Kidney (tissue), 14 donors: Measurements from ENCODE around the gene CDC27. TPM values are rescaled to one million over a fixed set of nuclear protein-coding genes. Genes with fewer than 3 reads are reported as not detected.
"Not testable (repeated sequence)": the region's sequence is repeated elsewhere in the genome, so short reads cannot be mapped to it uniquely, and the experiment has no call there.

Experiments
- DNase-seq, 5 donors: peaks; one replicate each; pipeline ENCODE4 v3.0.0-alpha.2; 2013 to 2020
- FAIRE-seq: peaks from 2 replicates; lab custom pipeline; 2012; peaks lifted over from hg19 to GRCh38; lab: Jason Lieb, UNC
- H3K27ac ChIP-seq, 2 donors: one replicate each; pipeline ENCODE4 v1.7.0; 2013; ENCODE audit warnings: low read depth in 2 of 2, low read length in 2 of 2, inconsistent platforms in 1 of 2
- H3K27me3 ChIP-seq: one replicate; pipeline ENCODE4 v1.7.1; 2013; ENCODE audit warnings: low read length, inconsistent platforms; ENCODE audit not compliant: control insufficient read depth, insufficient read depth
- H3K36me3 ChIP-seq, 3 donors: one replicate each; pipeline versions ENCODE4 v1.7.0 to v1.7.1; 2013; ENCODE audit warnings: low read length in 3 of 3, control low read depth in 1 of 3, inconsistent platforms in 1 of 3; ENCODE audit not compliant: insufficient read depth in 3 of 3, control insufficient read depth in 2 of 3
- H3K4me1 ChIP-seq, 3 donors: one replicate each; pipeline versions ENCODE4 v1.7.0 to v1.7.1; 2013; ENCODE audit warnings: low read length in 3 of 3, inconsistent platforms in 1 of 3, low read depth in 1 of 3; ENCODE audit not compliant: control insufficient read depth in 2 of 3, insufficient read depth in 2 of 3
- H3K4me3 ChIP-seq, 3 donors: one replicate each; pipeline versions ENCODE4 v1.7.0 to v1.8.1; 2013; ENCODE audit warnings: low read length in 3 of 3, control low read depth in 1 of 3, inconsistent platforms in 1 of 3
- H3K9ac ChIP-seq, 3 donors: one replicate each; pipeline versions ENCODE4 v1.7.0 to v1.7.1; 2013; ENCODE audit warnings: low read length in 3 of 3, control low read depth in 1 of 3, inconsistent platforms in 1 of 3
- H3K9me3 ChIP-seq, 3 donors: one replicate each; pipeline versions ENCODE4 v1.7.0 to v1.7.1; 2013; ENCODE audit warnings: low read length in 3 of 3, control low read depth in 1 of 3, inconsistent platforms in 1 of 3; ENCODE audit not compliant: control insufficient read depth in 2 of 3, insufficient read depth in 1 of 3
- intact Hi-C: fragments of 100-400 bp; cut with DNase I; formaldehyde crosslinking; loops from one replicate; pipeline ENCODE4 v1.11.1; 2022
- polyA plus RNA-seq: library from polyadenylated mRNA; stranded (reverse); fragments of 350-450 nt; fragmentation: Illumina TruSeq; extraction: RNeasy Lipid Tissue Mini Kit (QIAGEN cat#74804); gene quantifications from one replicate; pipeline ENCODE4 v1.2.3, GENCODE V29; 2014; ENCODE audit warnings: low read depth, low replicate concordance; ENCODE audit not compliant: insufficient read depth
- total RNA-seq: library from RNA; stranded (reverse); fragmentation: NEBNext Ultra II Directional; extraction: Animal tissue kit (Norgen Biotek cat#: 25700); gene quantifications from one replicate; pipeline ENCODE4 v1.2.1, GENCODE V29; 2021
- TF ChIP-seq, protein P1 (sequence below): IDR thresholded peaks from 3 replicates; pipeline ENCODE4 v1.5.1; 2012; ENCODE audit warnings: mild to moderate bottlenecking, moderate library complexity, borderline replicate concordance; ENCODE audit not compliant: insufficient read depth; ENCODE audit errors: extremely low read depth
- donor health status: control.
- donor health status: control.
- donor health status: control.
- donor health status: control.
- donor health status: control.
- donor health status: DM: yes; HTN: yes; CAD: no.
- donor health status: Normal renal cell carcinoma (clear cell type).

Gene CDC27
- total and polyA plus RNA-seq, 2 donors from 2014 or later = 18.2 to 78.2 TPM

DNA sequence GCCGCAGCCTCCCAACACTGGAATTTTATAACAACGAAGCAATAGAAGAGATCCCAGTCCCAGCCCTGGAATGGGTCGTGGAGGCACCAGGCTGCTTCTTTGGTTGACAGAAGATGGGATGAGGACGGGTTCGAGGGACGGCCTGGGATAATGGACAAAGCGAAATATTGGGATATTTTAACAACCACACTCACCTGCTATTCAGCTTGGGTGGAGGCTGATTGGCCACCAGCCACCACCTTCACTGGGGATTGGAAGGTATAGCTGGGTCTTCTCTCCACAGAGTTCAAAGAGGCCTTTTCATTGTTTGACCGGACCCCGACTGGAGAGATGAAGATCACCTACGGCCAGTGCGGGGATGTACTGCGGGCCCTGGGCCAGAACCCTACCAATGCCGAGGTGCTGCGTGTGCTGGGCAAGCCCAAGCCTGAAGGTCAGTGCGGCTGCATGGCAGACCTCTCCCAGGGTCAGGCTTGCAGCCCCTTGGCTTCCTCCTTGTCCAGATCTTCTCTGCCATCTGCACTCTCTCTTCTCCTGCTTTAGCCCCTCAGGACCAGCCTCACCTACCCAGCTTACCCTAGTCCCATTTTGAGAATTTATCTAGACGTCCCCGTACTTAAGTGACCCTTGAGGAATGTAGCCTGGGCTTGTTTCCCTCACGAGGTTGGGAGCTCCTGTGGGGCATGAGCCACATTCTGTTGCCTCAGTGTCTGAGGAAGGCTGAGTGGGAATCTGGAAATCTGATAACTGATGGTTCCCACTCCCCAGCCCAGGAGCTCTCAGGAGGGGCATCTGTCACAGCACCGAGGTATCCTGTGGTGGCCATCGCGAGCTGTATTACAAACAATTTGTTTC is 30.8 kb upstream of the CDC27 start:
- intact Hi-C loops = no loop called here
- Histone ChIP-seq H3K4me3 (no peak overlapping the region), H3K27ac (no peak overlapping the region), H3K27me3 (no peaks in the 10 kb centered on the region), H3K36me3 (no peaks in the 10 kb centered on the region), H3K9me3 (no peaks in the 10 kb centered on the region), H3K9ac (no peak overlapping the region), H3K4me1 (peaks cover 0 to 10% (median 6%) of the 10 kb centered on the region in 3 donors)
- FAIRE-seq = no peak
- TF ChIP-seq, protein P1, sequence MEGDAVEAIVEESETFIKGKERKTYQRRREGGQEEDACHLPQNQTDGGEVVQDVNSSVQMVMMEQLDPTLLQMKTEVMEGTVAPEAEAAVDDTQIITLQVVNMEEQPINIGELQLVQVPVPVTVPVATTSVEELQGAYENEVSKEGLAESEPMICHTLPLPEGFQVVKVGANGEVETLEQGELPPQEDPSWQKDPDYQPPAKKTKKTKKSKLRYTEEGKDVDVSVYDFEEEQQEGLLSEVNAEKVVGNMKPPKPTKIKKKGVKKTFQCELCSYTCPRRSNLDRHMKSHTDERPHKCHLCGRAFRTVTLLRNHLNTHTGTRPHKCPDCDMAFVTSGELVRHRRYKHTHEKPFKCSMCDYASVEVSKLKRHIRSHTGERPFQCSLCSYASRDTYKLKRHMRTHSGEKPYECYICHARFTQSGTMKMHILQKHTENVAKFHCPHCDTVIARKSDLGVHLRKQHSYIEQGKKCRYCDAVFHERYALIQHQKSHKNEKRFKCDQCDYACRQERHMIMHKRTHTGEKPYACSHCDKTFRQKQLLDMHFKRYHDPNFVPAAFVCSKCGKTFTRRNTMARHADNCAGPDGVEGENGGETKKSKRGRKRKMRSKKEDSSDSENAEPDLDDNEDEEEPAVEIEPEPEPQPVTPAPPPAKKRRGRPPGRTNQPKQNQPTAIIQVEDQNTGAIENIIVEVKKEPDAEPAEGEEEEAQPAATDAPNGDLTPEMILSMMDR = no peak
- no peak for DNase-seq

DNA sequence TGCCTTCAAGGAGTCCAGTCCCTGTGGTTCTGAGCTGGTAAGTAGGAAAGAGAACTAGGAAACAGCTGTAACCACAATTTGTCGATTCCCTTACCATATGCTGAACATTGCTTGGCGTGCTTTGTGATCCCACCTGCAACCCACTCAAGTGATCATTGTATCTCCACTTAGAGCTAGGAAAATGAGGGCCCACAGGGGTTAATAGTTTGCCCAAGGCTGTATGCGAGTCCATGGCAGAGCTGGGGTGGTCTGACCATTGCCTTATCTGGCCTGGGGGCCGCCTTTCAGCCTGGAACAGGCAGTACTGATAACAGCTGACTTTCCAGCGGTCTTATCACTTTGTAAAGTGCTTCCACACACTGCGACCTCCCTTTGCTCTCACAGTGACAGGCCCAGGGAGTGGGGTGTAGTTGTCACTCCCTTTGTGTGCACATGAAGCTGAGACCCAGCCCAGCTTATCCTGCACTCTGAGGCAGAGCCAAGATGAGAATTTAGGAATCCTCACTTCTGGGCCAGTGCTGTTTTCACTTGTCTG is 29.9 kb upstream of the CDC27 start:
- H3K9ac ChIP-seq = no peak overlapping the region
- no peak overlapping the region for H3K27ac ChIP-seq
- intact Hi-C loops = no loop called here
- TF ChIP-seq, protein P1 = no peak
- no peaks in the 10 kb centered on the region for H3K27me3 ChIP-seq
- no peaks in the 10 kb centered on the region for H3K9me3 ChIP-seq
- H3K36me3 ChIP-seq = no peaks in the 10 kb centered on the region
- DNase-seq = no peak
- FAIRE-seq = no peak
- H3K4me1 ChIP-seq = peaks cover 0 to 5% (median 0%) of the 10 kb centered on the region in 3 donors
- H3K4me3 ChIP-seq = no peak overlapping the region

DNA sequence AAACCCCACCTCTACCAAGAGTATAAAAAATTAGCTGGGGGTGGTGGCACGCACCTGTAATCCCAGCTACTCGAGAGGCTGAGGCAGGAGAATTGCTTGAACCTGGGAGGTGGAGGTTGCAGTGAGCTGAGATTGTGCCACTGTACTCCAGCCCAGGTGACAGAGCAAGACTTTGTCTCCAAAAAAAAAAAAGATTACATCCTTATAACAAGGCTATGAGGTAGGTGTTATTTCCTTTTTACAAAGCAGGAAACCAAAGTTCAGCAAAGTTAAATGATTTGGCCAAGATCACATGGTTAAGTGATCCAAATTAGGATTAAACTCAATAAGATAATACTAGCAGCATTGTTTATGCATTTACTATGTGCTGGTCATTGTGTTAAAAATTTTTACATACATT is 28.2 kb upstream of the CDC27 start:
- H3K4me3 ChIP-seq, H3K4me1 ChIP-seq, H3K9ac ChIP-seq, H3K27me3 ChIP-seq, H3K27ac ChIP-seq, intact Hi-C loops, H3K36me3 ChIP-seq, FAIRE-seq, H3K9me3 ChIP-seq, DNase-seq: not testable (repeated sequence)

DNA sequence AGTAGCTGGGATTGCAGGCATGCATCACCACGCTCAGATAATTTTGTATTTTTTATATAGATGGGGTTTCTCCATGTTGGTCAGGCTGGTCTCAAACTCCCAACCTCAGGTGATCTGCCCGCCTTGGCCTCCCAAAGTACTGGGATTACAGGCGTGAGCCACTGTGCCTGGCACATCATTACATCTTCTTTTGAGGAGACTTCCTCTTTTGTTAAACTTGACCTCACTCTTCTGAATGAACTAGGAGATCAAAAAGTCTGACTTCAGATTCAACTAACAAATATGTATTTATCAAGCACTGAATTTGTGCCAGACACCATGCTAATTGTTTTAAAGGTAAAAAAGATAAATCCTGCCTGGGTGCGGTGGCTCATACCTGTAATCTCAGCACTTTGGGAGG is 27.7 kb upstream of the CDC27 start:
- not testable (repeated sequence) for FAIRE-seq

More for the DNA sequence above, 27.7 kb upstream of the CDC27 start:
- H3K36me3 ChIP-seq, H3K9ac ChIP-seq, H3K27ac ChIP-seq, intact Hi-C loops, DNase-seq, H3K4me3 ChIP-seq, H3K27me3 ChIP-seq, H3K9me3 ChIP-seq, H3K4me1 ChIP-seq: not testable (repeated sequence)
